Neural cell (in vitro differentiated cells): ENCODE data around the gene COL23A1. TPM values are rescaled to one million over a fixed set of nuclear protein-coding genes. Genes with fewer than 3 reads are reported as not detected.

ENCODE experiments used
- H2AFZ ChIP-seq: fragments of 200-600, 300-800 bp; sonication (generic), shearing (Covaris generic); 2 replicates; pipeline ENCODE4 v1.6.0; 2014; ENCODE audit warnings: low read depth, mild to moderate bottlenecking, antibody characterized with exemption, low read length, moderate library complexity
- H3F3A ChIP-seq: fragments of 200-600 bp; shearing (Covaris generic); 2 replicates; pipeline ENCODE4 v1.6.1; 2016; ENCODE audit warnings: mild to moderate bottlenecking, moderate library complexity, mixed read lengths, antibody characterized with exemption, low read length; ENCODE audit not compliant: insufficient read depth, poor library complexity, severe bottlenecking
- H3K27ac ChIP-seq: fragments of 200-600, 300-800 bp; sonication (generic), shearing (Covaris generic); 2 replicates; pipeline ENCODE4 v1.5.1; 2014; ENCODE audit warnings: mild to moderate bottlenecking, low read length, moderate library complexity
- H3K27me3 ChIP-seq: fragments of 300-800, 200-600 bp; sonication (generic), shearing (Covaris generic); 2 replicates; pipeline ENCODE4 v1.6.0; 2014; ENCODE audit warnings: mild to moderate bottlenecking, low read depth, low read length, moderate library complexity; ENCODE audit not compliant: insufficient read depth
- H3K36me3 ChIP-seq: fragments of 300-800, 200-600 bp; sonication (generic), shearing (Covaris generic); 2 replicates; pipeline ENCODE4 v1.5.1; 2014; ENCODE audit warnings: mild to moderate bottlenecking, antibody characterized with exemption, low read length, moderate library complexity; ENCODE audit not compliant: insufficient read depth
- H3K4me2 ChIP-seq: fragments of 300-800, 200-600 bp; sonication (generic), shearing (Covaris generic); 2 replicates; pipeline ENCODE4 v1.6.0; 2014; ENCODE audit warnings: mild to moderate bottlenecking, low read length
- H3K4me3 ChIP-seq: fragments of 300-800, 200-600 bp; sonication (generic), shearing (Covaris generic); 2 replicates; pipeline ENCODE4 v1.5.1; 2014; ENCODE audit warnings: mild to moderate bottlenecking, low read length, moderate library complexity
- H3K79me2 ChIP-seq: fragments of 200-600 bp; shearing (Covaris generic); replicated peaks from 2 replicates; pipeline ENCODE4 v1.6.0; 2014; ENCODE audit warnings: mild to moderate bottlenecking, low read length, moderate library complexity; ENCODE audit not compliant: insufficient read depth
- H3K9ac ChIP-seq: fragments of 300-800, 200-600 bp; sonication (generic), shearing (Covaris generic); 2 replicates; pipeline ENCODE4 v1.6.1; 2016; ENCODE audit warnings: mild to moderate bottlenecking, low read length, mixed read lengths
- H3K9me2 ChIP-seq: fragments of 200-600 bp; shearing (Covaris generic); 2 replicates; pipeline ENCODE4 v1.6.1; 2016; ENCODE audit warnings: mild to moderate bottlenecking, low read length, mixed read lengths; ENCODE audit not compliant: insufficient read depth
- H3K9me3 ChIP-seq: fragments of 200-600, 300-800 bp; sonication (generic), shearing (Covaris generic); 2 replicates; pipeline ENCODE4 v1.6.1; 2016; ENCODE audit warnings: mild to moderate bottlenecking, mixed run types, low read length, moderate library complexity, mixed read lengths
- H4K20me1 ChIP-seq: fragments of 200-600 bp; shearing (Covaris generic); 2 replicates; pipeline ENCODE4 v1.6.1; 2016; ENCODE audit warnings: mild to moderate bottlenecking, mixed run types; ENCODE audit not compliant: insufficient read depth
- EP300 ChIP-seq: fragments of 450-650 bp; conservative IDR thresholded peaks from 2 replicates; pipeline ENCODE4 v1.6.1; 2014; ENCODE audit warnings: antibody characterized with exemption, mild to moderate bottlenecking, moderate library complexity; ENCODE audit not compliant: poor library complexity, severe bottlenecking
- EZH2 ChIP-seq: fragments of 200-600, 300-800 bp; shearing (Covaris generic), sonication (generic); IDR thresholded peaks from 2 replicates; pipeline ENCODE4 v1.6.1; 2014; ENCODE audit warnings: antibody characterized with exemption, low read length, borderline replicate concordance, mild to moderate bottlenecking; ENCODE audit not compliant: insufficient read depth, poor library complexity, severe bottlenecking
- MXI1 ChIP-seq: fragments of 450-650 bp; conservative IDR thresholded peaks from 2 replicates; pipeline ENCODE4 v1.6.1; 2014; ENCODE audit warnings: antibody characterized with exemption, mild to moderate bottlenecking; ENCODE audit not compliant: poor library complexity, severe bottlenecking
- POLR2AphosphoS5 ChIP-seq: IDR thresholded peaks from 2 replicates; pipeline ENCODE4 v1.6.1; 2012
- RAD21 ChIP-seq: fragments of 450-650 bp; conservative IDR thresholded peaks from 2 replicates; pipeline ENCODE4 v1.6.1; 2014; ENCODE audit warnings: antibody characterized with exemption, mild to moderate bottlenecking, moderate library complexity
- REST ChIP-seq: IDR thresholded peaks from 2 replicates; pipeline ENCODE4 v1.6.1; 2012; ENCODE audit warnings: borderline replicate concordance
- SMC3 ChIP-seq: fragments of 450-650 bp; conservative IDR thresholded peaks from 2 replicates; pipeline ENCODE4 v1.6.1; 2014; ENCODE audit warnings: antibody characterized with exemption, mild to moderate bottlenecking, moderate library complexity; ENCODE audit not compliant: poor library complexity
- TAF1 ChIP-seq: IDR thresholded peaks from 2 replicates; pipeline ENCODE4 v1.6.1; 2012; ENCODE audit warnings: low read depth
- polyA plus RNA-seq: library from polyadenylated mRNA; depleted of rRNA; stranded (reverse); fragments of >200 nt; gene quantifications from 2 replicates; pipeline ENCODE4 v1.2.3, GENCODE V29; 2014
- TF ChIP-seq, protein P1 (sequence below): fragments of 450-650 bp; IDR thresholded peaks from 2 replicates; pipeline ENCODE4 v1.5.1; 2014; ENCODE audit warnings: antibody characterized with exemption, mild to moderate bottlenecking, moderate library complexity; ENCODE audit not compliant: poor library complexity, severe bottlenecking

Gene COL23A1
- polyA plus RNA-seq, 1 donor from 2014 or later: not detected

DNA sequence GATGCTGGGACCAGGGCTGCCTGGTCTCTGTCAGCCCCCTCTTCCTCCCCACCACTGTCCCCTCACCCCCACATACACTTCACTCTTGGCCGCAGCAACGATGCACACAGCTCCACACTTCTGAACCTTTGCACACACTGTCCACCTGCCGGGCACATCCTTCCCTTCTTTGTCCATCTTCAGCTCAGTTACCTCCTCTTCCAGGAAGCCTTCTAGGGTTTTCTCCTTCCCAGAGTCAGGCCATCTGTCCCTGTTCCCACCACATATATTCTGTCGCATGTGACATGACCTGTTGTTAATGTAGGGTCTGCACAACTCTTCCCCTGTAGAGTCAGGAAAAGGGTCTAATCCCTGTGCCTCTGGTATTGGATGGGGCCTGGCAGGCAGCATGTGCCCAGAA lies 319.0 kb downstream of the COL23A1 start:
- TF ChIP-seq EZH2 (no peak), RAD21 (no peak), EP300 (no peak), MXI1 (no peak), POLR2AphosphoS5 (no peak), SMC3 (no peak), REST (no peak), TAF1 (no peak)
- TF ChIP-seq, protein P1, sequence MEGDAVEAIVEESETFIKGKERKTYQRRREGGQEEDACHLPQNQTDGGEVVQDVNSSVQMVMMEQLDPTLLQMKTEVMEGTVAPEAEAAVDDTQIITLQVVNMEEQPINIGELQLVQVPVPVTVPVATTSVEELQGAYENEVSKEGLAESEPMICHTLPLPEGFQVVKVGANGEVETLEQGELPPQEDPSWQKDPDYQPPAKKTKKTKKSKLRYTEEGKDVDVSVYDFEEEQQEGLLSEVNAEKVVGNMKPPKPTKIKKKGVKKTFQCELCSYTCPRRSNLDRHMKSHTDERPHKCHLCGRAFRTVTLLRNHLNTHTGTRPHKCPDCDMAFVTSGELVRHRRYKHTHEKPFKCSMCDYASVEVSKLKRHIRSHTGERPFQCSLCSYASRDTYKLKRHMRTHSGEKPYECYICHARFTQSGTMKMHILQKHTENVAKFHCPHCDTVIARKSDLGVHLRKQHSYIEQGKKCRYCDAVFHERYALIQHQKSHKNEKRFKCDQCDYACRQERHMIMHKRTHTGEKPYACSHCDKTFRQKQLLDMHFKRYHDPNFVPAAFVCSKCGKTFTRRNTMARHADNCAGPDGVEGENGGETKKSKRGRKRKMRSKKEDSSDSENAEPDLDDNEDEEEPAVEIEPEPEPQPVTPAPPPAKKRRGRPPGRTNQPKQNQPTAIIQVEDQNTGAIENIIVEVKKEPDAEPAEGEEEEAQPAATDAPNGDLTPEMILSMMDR: no peak
- H3K9me2 ChIP-seq: no peaks in the 10 kb centered on the region
- no peak overlapping the region for H3K27ac ChIP-seq
- no peaks in the 10 kb centered on the region for H3K79me2 ChIP-seq
- H3K36me3 ChIP-seq: no peaks in the 10 kb centered on the region
- no peaks in the 10 kb centered on the region for H4K20me1 ChIP-seq
- H3K27me3 ChIP-seq: no peaks in the 10 kb centered on the region
- H3K4me2 ChIP-seq: no peak overlapping the region
- no peak overlapping the region for H3K9ac ChIP-seq
- H3K4me3 ChIP-seq: no peak overlapping the region
- no peak overlapping the region for H2AFZ ChIP-seq
- H3K9me3 ChIP-seq: no peaks in the 10 kb centered on the region
- H3F3A ChIP-seq: no peaks in the 10 kb centered on the region

GRCh38 chr5:178269499-178269898 lies 320.7 kb downstream of the COL23A1 start:
- H3K27ac ChIP-seq: no peak overlapping the region
- H3K36me3 ChIP-seq: no peaks in the 10 kb centered on the region
- H3K79me2 ChIP-seq: no peaks in the 10 kb centered on the region
- H3K9me2 ChIP-seq: no peaks in the 10 kb centered on the region
- no peaks in the 10 kb centered on the region for H4K20me1 ChIP-seq
- no peaks in the 10 kb centered on the region for H3K27me3 ChIP-seq
- no peak overlapping the region for H2AFZ ChIP-seq
- H3K9ac ChIP-seq: no peak overlapping the region
- H3K9me3 ChIP-seq: no peaks in the 10 kb centered on the region
- H3K4me2 ChIP-seq: no peak overlapping the region
- no peaks in the 10 kb centered on the region for H3F3A ChIP-seq
- H3K4me3 ChIP-seq: no peak overlapping the region
- no peak for TF ChIP-seq TAF1
- TF ChIP-seq REST: no peak
- no peak for TF ChIP-seq EZH2
- TF ChIP-seq, protein P1: no peak
- no peak for TF ChIP-seq RAD21
- no peak for TF ChIP-seq SMC3
- no peak for TF ChIP-seq EP300
- TF ChIP-seq MXI1: no peak
- TF ChIP-seq POLR2AphosphoS5: no peak
